Measurements from ENCODE around the gene EMSY. TPM values are rescaled to one million over a fixed set of nuclear protein-coding genes. Genes with fewer than 3 reads are reported as not detected.

The EMSY gene
- total and polyA plus RNA-seq, 9 of the 15 experiments (the other 6 are each of a cell fraction or from before 2014, with no cell fraction given) = 12.7 to 25.4 (median 17.9) TPM

- CTCF ChIA-PET (ENCODE audit: low intra/inter-chr PET ratio) = interaction anchor here (0.6 kb wide), 1 partner anchor 210 kb away, joined by 4 read pairs; no protein-coding TSS in a partner anchor
- Histone ChIP-seq H3K27ac (ENCODE audit: extremely low read depth, low read depth, low read length) (no peak overlapping the region), H3K9me1 (ENCODE audit: control insufficient read depth, insufficient read depth, low read length) (no peaks in the 10 kb centered on the region), H4K20me1 (replicated peaks; ENCODE audit: control insufficient read depth, insufficient read depth, low read length) (no peaks in the 10 kb centered on the region), H3K27me3 (ENCODE audit: control insufficient read depth in 2 of 2, insufficient read depth in 2 of 2, low read length in 2 of 2) (peaks cover 0 to 3% of the 10 kb centered on the region in 2 experiments; a peak in 1 of 5 replicates), H3K36me3 (ENCODE audit: control insufficient read depth, insufficient read depth, low read length) (no peaks in the 10 kb centered on the region), H3K4me3 (no peak overlapping the region), H2AFZ (ENCODE audit: low read depth, low read length) (no peak overlapping the region), H3K79me2 (ENCODE audit: control insufficient read depth, insufficient read depth, low read length) (no peaks in the 10 kb centered on the region), H3K4me2 (ENCODE audit: insufficient read depth, low read length) (no peak overlapping the region), H3K9me3 (replicated peaks; ENCODE audit: control insufficient read depth, insufficient read depth, low read depth, low read length) (no peaks in the 10 kb centered on the region), H3K4me1 (replicated peaks in 1 of 2; ENCODE audit: control insufficient read depth in 2 of 2, insufficient read depth in 2 of 2, low read length in 2 of 2) (no peaks in the 10 kb centered on the region), H3K9ac (ENCODE audit: insufficient read depth in 1 of 2, low read depth in 2 of 2, low read length in 2 of 2) (no peak overlapping the region)
- in situ Hi-C loops (cut with MboI) = no loop called here
- FAIRE-seq (no peak), DNase-seq (ENCODE audit: extremely low read depth in 1 of 4, low spot score in 3 of 4) (no peak), ATAC-seq (no peak)
- intact Hi-C loops (cut with micrococcal nuclease) = no loop called here
- no TSS peak for BruUV-seq (replicated peaks)
- WGBS (ENCODE audit: insufficient coverage, low coverage, missing lambda C conversion rate) = 10% methylated on average over 5 of the region's 5 CpGs
- POLR2A ChIA-PET = interaction anchor here (0.6 to 0.9 kb wide), 2 partner anchors 14 to 17 kb away, joined by 3 to 4 read pairs; no protein-coding TSS in a partner anchor
- TF ChIP-seq PURB (CRISPR knock-in tag; IDR thresholded peaks at IDR 0.05; ENCODE audit: low read depth) (no peak), ELK1 (CRISPR knock-in tag; IDR thresholded peaks at IDR 0.05) (no peak), FOS (IDR thresholded peaks at IDR 0.05; ENCODE audit: extremely low read depth, insufficient read length) (no peak), PBX2 (CRISPR knock-in tag; IDR thresholded peaks at IDR 0.05; ENCODE audit: low read depth) (no peak), PBX2 (tag; conservative IDR thresholded peaks at IDR 0.05; ENCODE audit: low read depth) (no peak), NBN (IDR thresholded peaks at IDR 0.05; ENCODE audit: low read depth) (no peak), SPI1 (IDR thresholded peaks at IDR 0.05; ENCODE audit: borderline replicate concordance, low read depth, low read length) (no peak), RNF219 (CRISPR knock-in tag; IDR thresholded peaks at IDR 0.05) (no peak), CREB3L1 (IDR thresholded peaks at IDR 0.05; ENCODE audit: borderline replicate concordance, low read depth) (no peak), KLF16 (IDR thresholded peaks at IDR 0.05) (no peak), ZNF561 (CRISPR knock-in tag; conservative IDR thresholded peaks at IDR 0.05) (no peak), ZNF449 (CRISPR knock-in tag; IDR thresholded peaks at IDR 0.05) (no peak), ZNF184 (CRISPR knock-in tag; IDR thresholded peaks at IDR 0.05) (no peak)
These were observed 115.4 kb downstream of the EMSY start for GRCh38 chr11:76560219-76560618.

All from K562 (cell line).